Liver (tissue), 9 donors: ENCODE data around the gene ICAM1. TPM values are rescaled to one million over a fixed set of nuclear protein-coding genes. Genes with fewer than 3 reads are reported as not detected.

Source experiments
- DNase-seq: peaks from one replicate; pipeline ENCODE4 v3.0.0-alpha.2; 2017; ENCODE audit warnings: low spot score
- H3K27ac ChIP-seq, 2 donors: one replicate each; pipeline ENCODE4 v1.7.0; 2013; ENCODE audit warnings: inconsistent platforms in 2 of 2, low read length in 2 of 2, control low read depth in 1 of 2, low read depth in 1 of 2, mild to moderate bottlenecking in 1 of 2
- H3K27me3 ChIP-seq, 4 donors: one replicate each; pipeline versions ENCODE4 v1.6.1 to v1.7.0; 2013; ENCODE audit warnings: low read length in 3 of 4, inconsistent platforms in 1 of 4, mild to moderate bottlenecking in 1 of 4, moderate library complexity in 1 of 4; ENCODE audit not compliant: control insufficient read depth in 4 of 4, insufficient read depth in 4 of 4
- H3K36me3 ChIP-seq, 4 donors: one replicate each; pipeline versions ENCODE4 v1.6.1 to v1.7.0; 2013; ENCODE audit warnings: low read length in 3 of 4, mild to moderate bottlenecking in 3 of 4, low read depth in 1 of 4, moderate library complexity in 1 of 4; ENCODE audit not compliant: control insufficient read depth in 4 of 4, insufficient read depth in 3 of 4
- H3K4me1 ChIP-seq, 4 donors: one replicate each; pipeline versions ENCODE4 v1.6.1 to v1.7.0; 2013; ENCODE audit warnings: low read length in 3 of 4, mild to moderate bottlenecking in 3 of 4, moderate library complexity in 1 of 4; ENCODE audit not compliant: control insufficient read depth in 4 of 4, insufficient read depth in 4 of 4
- H3K4me3 ChIP-seq, 3 donors: one replicate each; pipeline versions ENCODE4 v1.6.1 to v1.7.0; 2013; ENCODE audit warnings: low read length in 3 of 3, control low read depth in 1 of 3, low read depth in 1 of 3, mild to moderate bottlenecking in 1 of 3
- H3K9ac ChIP-seq, 2 donors: one replicate each; pipeline ENCODE4 v1.7.0; 2013; ENCODE audit warnings: low read length in 2 of 2, mild to moderate bottlenecking in 2 of 2, moderate library complexity in 2 of 2, control low read depth in 1 of 2, low read depth in 1 of 2
- H3K9me3 ChIP-seq, 4 donors: one replicate each; pipeline versions ENCODE4 v1.6.1 to v1.7.0; 2013; ENCODE audit warnings: low read length in 3 of 4; ENCODE audit not compliant: control insufficient read depth in 4 of 4
- CTCF ChIP-seq: fragments of 150-350 bp; IDR thresholded peaks from 2 replicates; pipeline ENCODE4 v1.5.1; 2017; ENCODE audit warnings: improper control_type of control experiment, low read depth, low read length; ENCODE audit not compliant: missing input control
- EGR1 ChIP-seq, 2 donors: IDR thresholded peaks; 2 replicates each; pipeline ENCODE4 v1.6.1; 2016 to 2018; ENCODE audit warnings: antibody characterized with exemption in 2 of 2, low read depth in 2 of 2
- FOXA1 ChIP-seq: IDR thresholded peaks from 2 replicates; pipeline ENCODE4 v1.6.1; 2016; ENCODE audit warnings: antibody characterized with exemption
- FOXA2 ChIP-seq: IDR thresholded peaks from 2 replicates; pipeline ENCODE4 v1.6.1; 2016; ENCODE audit warnings: antibody characterized with exemption
- GABPA ChIP-seq, 2 donors: IDR thresholded peaks in 1 of 2; conservative IDR thresholded peaks in 1 of 2; 2 replicates each; pipeline ENCODE4 v1.6.1; 2016; ENCODE audit warnings: antibody characterized with exemption in 2 of 2, mild to moderate bottlenecking in 1 of 2, moderate library complexity in 1 of 2
- HNF4A ChIP-seq, 2 donors: conservative IDR thresholded peaks; 2 replicates each; pipeline ENCODE4 v1.6.1; 2016; ENCODE audit warnings: antibody characterized with exemption in 2 of 2, mild to moderate bottlenecking in 2 of 2
- HNF4G ChIP-seq: IDR thresholded peaks from 2 replicates; pipeline ENCODE4 v1.6.1; 2016; ENCODE audit warnings: antibody characterized with exemption
- JUND ChIP-seq, 2 donors: IDR thresholded peaks; 2 replicates each; pipeline ENCODE4 v1.6.1; 2016; ENCODE audit warnings: antibody characterized with exemption in 2 of 2
- MAX ChIP-seq: IDR thresholded peaks from 2 replicates; pipeline ENCODE4 v1.6.1; 2016; ENCODE audit warnings: antibody characterized with exemption
- NR2F2 ChIP-seq: IDR thresholded peaks from 2 replicates; pipeline ENCODE4 v1.6.1; 2016; ENCODE audit warnings: antibody characterized with exemption
- RAD21 ChIP-seq, 2 donors: IDR thresholded peaks; 2 replicates each; pipeline ENCODE4 v1.6.1; 2016; ENCODE audit warnings: antibody characterized with exemption in 2 of 2, mild to moderate bottlenecking in 2 of 2
- SP1 ChIP-seq: IDR thresholded peaks from 2 replicates; pipeline ENCODE4 v1.6.1; 2018; ENCODE audit warnings: antibody characterized with exemption, mild to moderate bottlenecking
- TAF1 ChIP-seq: conservative IDR thresholded peaks from 2 replicates; pipeline ENCODE4 v1.6.1; 2016; ENCODE audit warnings: antibody characterized with exemption, mild to moderate bottlenecking
- YY1 ChIP-seq: IDR thresholded peaks from 2 replicates; pipeline ENCODE4 v1.6.1; 2016; ENCODE audit warnings: antibody characterized with exemption, mild to moderate bottlenecking
- ZBTB33 ChIP-seq: IDR thresholded peaks from 2 replicates; pipeline ENCODE4 v1.6.1; 2016; ENCODE audit warnings: antibody characterized with exemption
- WGBS: extraction: QIAGEN DNeasy Blood & Tissue Kit; methylation state at CpG from one replicate; pipeline ENCODE4 v1.1.7; 2013; 5-methylcytosine and 5-hydroxymethylcytosine counted together
- polyA plus RNA-seq, 2 donors: library from polyadenylated mRNA; stranded (reverse) in 1 of 2; unstranded in 1 of 2; fragments of 200-250 nt in 1 of 2; fragments of >200 nt in 1 of 2; fragmentation: Nextera tagmentation in 1 of 2; extraction: Ambion mirVana in 1 of 2; gene quantifications; one replicate each; pipeline versions ENCODE4 v1.2.1 to v1.2.3, GENCODE V29; 2013 to 2015
- total RNA-seq, 2 donors: library from RNA; depleted of rRNA; stranded (reverse); fragments of >200 nt; gene quantifications; one replicate each; pipeline ENCODE4 v1.2.3, GENCODE V29; 2014
- donor health status: healthy.
- donor health status: healthy.
- donor health status: healthy.
- donor health status: healthy.
- donor health status: healthy.

ICAM1 gene
- total and polyA plus RNA-seq, 4 donors: 7.8 to 26.3 (median 19.8) TPM

GRCh38 chr19:10252707-10253106 is 18.2 kb upstream of the ICAM1 start:
- TF ChIP-seq ZBTB33 (no peak), EGR1 (IDR thresholded peaks at IDR 0.05; ENCODE audit: low read depth in 2 of 2) (no peak), YY1 (no peak), FOXA2 (no peak), MAX (no peak), NR2F2 (no peak), RAD21 (IDR thresholded peaks at IDR 0.05) (no peak), TAF1 (no peak), JUND (IDR thresholded peaks at IDR 0.05) (no peak), GABPA (IDR thresholded peaks at IDR 0.05 in 1 of 2, conservative IDR thresholded peaks at IDR 0.05 in 1 of 2) (no peak), CTCF (no peak)
- H3K4me1 ChIP-seq: peaks cover 0 to 17% (median 11%) of the 10 kb centered on the region in 4 donors
- DNase-seq: no peak
- peak overlapping the region in 1 of 2 donors; percentile 90 for H3K27ac ChIP-seq
- WGBS: 35% methylated on average over 8 of the region's 8 CpGs
- H3K27me3 ChIP-seq: no peaks in the 10 kb centered on the region
- H3K36me3 ChIP-seq: peaks cover 10 to 30% (median 21%) of the 10 kb centered on the region in 4 donors
- H3K9me3 ChIP-seq: no peaks in the 10 kb centered on the region
- peak overlapping the region; percentile 45 to 87 for H3K9ac ChIP-seq
- H3K4me3 ChIP-seq: peak overlapping the region; percentile 56 to 96 (median 95)

- Histone ChIP-seq H3K9me3 (no peaks in the 10 kb centered on the region), H3K9ac (no peak overlapping the region), H3K27me3 (no peaks in the 10 kb centered on the region), H3K4me3 (no peak overlapping the region), H3K27ac (no peak overlapping the region), H3K4me1 (peaks cover 0 to 17% (median 11%) of the 10 kb centered on the region in 4 donors), H3K36me3 (peaks cover 10 to 40% (median 23%) of the 10 kb centered on the region in 4 donors)
- WGBS: 96% methylated on average over 3 of the region's 3 CpGs
- no peak for DNase-seq
- TF ChIP-seq FOXA1 (no peak), EGR1 (IDR thresholded peaks at IDR 0.05; ENCODE audit: low read depth in 2 of 2) (no peak)
Measured at GRCh38 chr19:10254244-10254643, 16.7 kb upstream of the ICAM1 start.

- peaks cover 0 to 17% (median 9%) of the 10 kb centered on the region in 4 donors for H3K4me1 ChIP-seq
- no peak for TF ChIP-seq EGR1 (IDR thresholded peaks at IDR 0.05; ENCODE audit: low read depth in 2 of 2)
- TF ChIP-seq ZBTB33: no peak
- no peak for TF ChIP-seq HNF4A (conservative IDR thresholded peaks at IDR 0.05)
- TF ChIP-seq SP1: no peak
- TF ChIP-seq TAF1: no peak
- TF ChIP-seq HNF4G: no peak
- TF ChIP-seq NR2F2: no peak
- TF ChIP-seq CTCF: no peak
- no peak for TF ChIP-seq YY1
- TF ChIP-seq FOXA1: no peak
- no peak for TF ChIP-seq JUND (IDR thresholded peaks at IDR 0.05)
- DNase-seq: no peak
- H3K9ac ChIP-seq: no peak overlapping the region
- H3K36me3 ChIP-seq: peaks cover 10 to 40% (median 23%) of the 10 kb centered on the region in 4 donors
- no peak overlapping the region for H3K27ac ChIP-seq
- H3K9me3 ChIP-seq: no peaks in the 10 kb centered on the region
- no peak overlapping the region for H3K4me3 ChIP-seq
- no peaks in the 10 kb centered on the region for H3K27me3 ChIP-seq
- 94% methylated on average over 2 of the region's 2 CpGs for WGBS
Measured at GRCh38 chr19:10255358-10255757, 15.6 kb upstream of the ICAM1 start.
